DND-41 (cell line): ENCODE results near the gene ATG5.

Experiments used
- ATAC-seq: fragments of 200-7000 bp; cut with Tn5 transposase; 3 replicates; pipeline ENCODE4 v1.9.1; 2021; ENCODE audit warnings: low read depth; ENCODE audit not compliant: insufficient read depth
- DNase-seq: peaks from one replicate; pipeline ENCODE4 v3.0.0-alpha.2; 2020
- H2AFZ ChIP-seq: 2 replicates; pipeline ENCODE4 v1.6.0; 2012; ENCODE audit warnings: low read depth, low read length
- H3K27ac ChIP-seq: 2 replicates; pipeline ENCODE4 v1.5.1; 2012; ENCODE audit warnings: low read length, inconsistent platforms
- H3K27me3 ChIP-seq: fragments of 200-600 bp; sonication (generic); 2 replicates; pipeline ENCODE4 v1.6.0; 2012; ENCODE audit warnings: low read length, mild to moderate bottlenecking, inconsistent platforms; ENCODE audit not compliant: insufficient read depth, poor library complexity
- H3K36me3 ChIP-seq: 2 replicates; pipeline ENCODE4 v1.5.1; 2012; ENCODE audit warnings: low read length, inconsistent platforms; ENCODE audit not compliant: insufficient read depth
- H3K4me1 ChIP-seq: 2 replicates; pipeline ENCODE4 v1.5.1; 2012; ENCODE audit warnings: mild to moderate bottlenecking, low read length; ENCODE audit not compliant: insufficient read depth
- H3K4me2 ChIP-seq: 2 replicates; pipeline ENCODE4 v1.6.0; 2012; ENCODE audit warnings: mild to moderate bottlenecking, moderate library complexity, low read length, inconsistent platforms; ENCODE audit not compliant: insufficient read depth
- H3K4me3 ChIP-seq, 2 experiments: fragments of 200-600 bp in 1 of 2; shearing (Covaris generic) in 1 of 2; 2 replicates each; pipeline ENCODE4 v1.5.1; 2012 to 2016; ENCODE audit warnings: inconsistent platforms in 2 of 2, low read length in 2 of 2, mild to moderate bottlenecking in 2 of 2, low read depth in 1 of 2, moderate library complexity in 1 of 2
- H3K79me2 ChIP-seq: 2 replicates; pipeline ENCODE4 v1.6.0; 2012; ENCODE audit warnings: low read length, inconsistent platforms; ENCODE audit not compliant: insufficient read depth
- H3K9ac ChIP-seq: 2 replicates; pipeline ENCODE4 v1.6.0; 2012; ENCODE audit warnings: low read depth, mild to moderate bottlenecking, inconsistent platforms, low read length, moderate library complexity
- H3K9me3 ChIP-seq: 2 replicates; pipeline ENCODE4 v1.5.1; 2012; ENCODE audit warnings: low read length, moderate library complexity, mild to moderate bottlenecking, inconsistent platforms; ENCODE audit not compliant: insufficient read depth, severe bottlenecking
- H4K20me1 ChIP-seq: 2 replicates; pipeline ENCODE4 v1.6.0; 2012; ENCODE audit warnings: low read length; ENCODE audit not compliant: insufficient read depth
- CTCF ChIP-seq: IDR thresholded peaks from 2 replicates; pipeline ENCODE4 v1.5.1; 2012; ENCODE audit warnings: borderline replicate concordance, low read length, moderate library complexity, mild to moderate bottlenecking; ENCODE audit not compliant: poor library complexity, severe bottlenecking; ENCODE audit errors: extremely low read depth
- EZH2 ChIP-seq: IDR thresholded peaks from 3 replicates; pipeline ENCODE4 v1.6.1; 2012; ENCODE audit warnings: borderline replicate concordance, low read depth, mild to moderate bottlenecking, moderate library complexity, low read length, inconsistent platforms; ENCODE audit not compliant: severe bottlenecking

The ATG5 gene

DNA sequence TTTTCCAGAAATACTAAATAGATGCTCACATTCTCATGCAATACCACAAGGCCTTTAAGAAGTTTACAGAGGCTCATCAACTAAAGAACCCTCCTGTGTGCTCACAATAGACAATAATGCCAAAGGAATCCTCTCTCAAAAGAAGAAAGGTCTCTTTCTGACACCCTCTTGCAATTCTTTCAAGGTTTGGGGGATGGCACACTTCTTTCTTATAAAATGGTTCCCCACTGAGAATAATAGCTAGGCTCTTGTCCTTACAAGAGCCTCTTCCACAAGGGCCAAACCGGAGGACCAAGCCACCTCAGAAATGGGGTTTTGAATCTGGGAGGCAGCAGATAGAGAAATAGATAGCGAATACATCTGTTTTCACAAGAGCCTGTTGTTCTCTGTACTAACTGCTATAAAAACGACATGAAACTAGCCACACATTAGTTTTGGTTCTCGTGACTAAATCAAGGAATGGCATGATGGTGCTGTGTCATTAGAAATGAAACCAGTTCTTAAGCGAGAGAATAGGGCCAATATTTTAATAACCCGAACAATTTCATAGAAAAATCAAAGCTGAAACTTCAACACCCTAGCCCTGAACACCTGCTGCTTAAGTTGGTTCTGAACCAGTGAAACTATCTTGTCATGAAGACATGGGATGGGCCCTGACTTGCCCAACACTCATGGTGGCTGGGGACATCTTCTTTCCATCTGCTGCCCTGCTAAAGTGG is 158.3 kb downstream of the ATG5 start:
- no peak for TF ChIP-seq CTCF
- TF ChIP-seq EZH2: no peak
- ATAC-seq: no peak
- Histone ChIP-seq H3K9ac (no peak overlapping the region), H3K4me1 (peaks cover 23% of the 10 kb centered on the region), H3K4me2 (no peak overlapping the region), H2AFZ (no peak overlapping the region), H3K4me3 (no peak overlapping the region), H3K27me3 (no peaks in the 10 kb centered on the region), H3K79me2 (no peaks in the 10 kb centered on the region), H3K27ac (no peak overlapping the region), H4K20me1 (no peaks in the 10 kb centered on the region), H3K9me3 (no peaks in the 10 kb centered on the region), H3K36me3 (no peaks in the 10 kb centered on the region)
- DNase-seq: no peak

DNA sequence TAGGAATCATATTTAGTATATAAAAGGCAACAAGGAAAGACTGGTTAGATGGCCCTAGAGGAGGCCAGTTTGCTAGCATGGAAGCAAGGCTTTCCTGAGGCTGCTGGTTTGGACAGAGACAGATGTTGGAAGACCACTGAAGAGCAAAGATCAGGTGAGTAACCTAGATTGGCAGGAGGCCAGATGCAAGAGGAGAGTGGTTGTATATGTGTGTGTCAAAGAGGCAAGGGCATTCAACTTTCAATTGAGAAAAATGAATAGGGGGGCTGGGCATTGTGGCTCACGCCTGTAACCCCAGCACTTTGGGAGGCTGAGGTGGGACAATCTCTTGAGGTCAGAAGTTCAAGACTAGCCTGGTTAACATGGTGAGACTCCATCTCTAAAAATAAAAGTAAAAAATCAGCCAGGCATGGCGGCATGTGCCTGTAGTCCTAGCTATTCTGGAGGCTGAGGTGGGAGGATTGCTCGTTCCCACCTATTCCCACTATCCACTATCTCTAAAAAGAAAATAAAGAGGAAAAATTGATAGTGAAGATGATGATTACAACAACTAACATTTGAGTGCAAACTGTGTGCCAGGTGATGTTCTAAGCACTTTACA is 159.6 kb downstream of the ATG5 start:
- no peaks in the 10 kb centered on the region for H3K36me3 ChIP-seq
- ATAC-seq (no peak), DNase-seq (no peak)
- no peaks in the 10 kb centered on the region for H3K9me3 ChIP-seq
- peaks cover 23% of the 10 kb centered on the region for H3K4me1 ChIP-seq
- H3K27me3 ChIP-seq: no peaks in the 10 kb centered on the region
- no peak overlapping the region for H3K9ac ChIP-seq
- no peak overlapping the region for H3K4me3 ChIP-seq
- no peak overlapping the region for H2AFZ ChIP-seq
- no peaks in the 10 kb centered on the region for H3K79me2 ChIP-seq
- H3K4me2 ChIP-seq: no peak overlapping the region
- no peak for TF ChIP-seq EZH2
- TF ChIP-seq CTCF: no peak
- no peak overlapping the region for H3K27ac ChIP-seq
- no peaks in the 10 kb centered on the region for H4K20me1 ChIP-seq

- DNase-seq (no peak), ATAC-seq (peak; percentile 35)
- peak overlapping the region; percentile 45 for H2AFZ ChIP-seq
- H3K9me3 ChIP-seq: no peaks in the 10 kb centered on the region
- peak overlapping the region; percentile 8; the same call in 1 of the 2 replicates for H3K9ac ChIP-seq
- peak overlapping the region; percentile 60 for H3K27ac ChIP-seq
- H4K20me1 ChIP-seq: no peaks in the 10 kb centered on the region
- no peak overlapping the region; the same call in 1 of the 2 replicates for H3K4me2 ChIP-seq
- no peak overlapping the region for H3K4me3 ChIP-seq
- peaks cover 23% of the 10 kb centered on the region for H3K4me1 ChIP-seq
- H3K36me3 ChIP-seq: no peaks in the 10 kb centered on the region
- H3K27me3 ChIP-seq: no peaks in the 10 kb centered on the region
- TF ChIP-seq EZH2 (no peak), CTCF (no peak)
- H3K79me2 ChIP-seq: no peaks in the 10 kb centered on the region
Measured at GRCh38 chr6:106163966-106164877, 161.3 kb downstream of the ATG5 start.
